Thoracic aorta (tissue), 2 donors: ENCODE measurements around the gene CACNA2D2. TPM values are rescaled to one million over a fixed set of nuclear protein-coding genes. Genes with fewer than 3 reads are reported as not detected.
A peak's percentile ranks its signal among the peaks of the same experiment; 100 is the strongest.

Experiments
- ATAC-seq: fragments of 150-250 bp; one replicate; pipeline ENCODE4 v1.8.0; 2017; ENCODE audit warnings: low read depth; ENCODE audit not compliant: insufficient number of reproducible peaks, low FRiP score
- DNase-seq: peaks from one replicate; pipeline ENCODE4 v3.0.0-alpha.2; 2020; ENCODE audit warnings: low spot score
- H3K27ac ChIP-seq, 2 donors: fragments of 200-600 bp; sonication (generic); 1 replicate in 1 of 2; 2 replicates in 1 of 2; pipeline ENCODE4 v1.5.1; 2016; ENCODE audit warnings: mild to moderate bottlenecking in 2 of 2, moderate library complexity in 2 of 2
- H3K27me3 ChIP-seq: fragments of 200-600 bp; sonication (generic); replicated peaks from 2 replicates; pipeline ENCODE4 v1.6.0; 2016; ENCODE audit warnings: mild to moderate bottlenecking; ENCODE audit not compliant: insufficient read depth
- H3K36me3 ChIP-seq: fragments of 200-600 bp; sonication (generic); one replicate; pipeline ENCODE4 v1.5.1; 2016
- H3K4me1 ChIP-seq, 2 donors: fragments of 200-600 bp; sonication (generic); 1 replicate in 1 of 2; 2 replicates in 1 of 2; pipeline versions ENCODE4 v1.5.1 to v1.6.0; 2016; ENCODE audit warnings: low read depth in 2 of 2, mild to moderate bottlenecking in 1 of 2; ENCODE audit not compliant: control insufficient read depth in 1 of 2
- H3K4me3 ChIP-seq: fragments of 200-600 bp; sonication (generic); 2 replicates; pipeline ENCODE4 v1.5.1; 2016; ENCODE audit warnings: mild to moderate bottlenecking
- H3K9me3 ChIP-seq: fragments of 200-600 bp; sonication (generic); 2 replicates; pipeline ENCODE4 v1.5.1; 2016
- total RNA-seq, 2 donors: library from RNA; depleted of rRNA; stranded (reverse); fragments of >200 nt; gene quantifications; one replicate each; pipeline versions ENCODE4 v1.1.0 to v1.2.3, GENCODE V29; 2016
- TF ChIP-seq, protein P1 (sequence below): fragments of 200-600 bp; sonication (generic); IDR thresholded peaks from one replicate; pipeline ENCODE4 v1.5.1; 2019; ENCODE audit warnings: antibody characterized with exemption

CACNA2D2 gene
- total RNA-seq, 2 donors from 2014 or later = 2.3 to 4.2 TPM

DNA sequence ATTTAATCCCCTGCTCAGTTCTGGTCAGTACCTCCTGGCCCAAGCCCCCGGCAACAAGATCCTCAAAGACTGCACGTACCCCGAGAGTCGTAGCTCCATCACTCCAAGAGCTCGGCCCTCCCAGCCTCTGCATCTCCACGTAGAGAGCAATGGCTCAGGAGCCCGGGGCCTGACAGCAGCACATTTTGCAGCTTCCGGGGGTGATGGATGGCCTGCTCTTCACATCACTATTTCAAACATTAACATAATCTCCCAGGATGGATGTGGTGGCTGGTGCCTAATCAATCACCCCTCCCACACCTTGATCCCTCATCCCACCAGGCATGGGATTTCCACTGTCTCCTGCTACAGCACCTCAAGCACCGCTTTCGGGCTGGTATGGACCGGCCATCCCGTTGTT, 28.1 kb downstream of the CACNA2D2 start:
- Histone ChIP-seq H3K27me3 (no peaks in the 10 kb centered on the region), H3K36me3 (no peaks in the 10 kb centered on the region), H3K4me1 (peaks cover 7 to 25% of the 10 kb centered on the region in 2 donors), H3K9me3 (no peaks in the 10 kb centered on the region), H3K4me3 (no peak overlapping the region), H3K27ac (peak overlapping the region; percentile 78 to 80)
- ATAC-seq (no peak), DNase-seq (no peak)
- TF ChIP-seq, protein P1, sequence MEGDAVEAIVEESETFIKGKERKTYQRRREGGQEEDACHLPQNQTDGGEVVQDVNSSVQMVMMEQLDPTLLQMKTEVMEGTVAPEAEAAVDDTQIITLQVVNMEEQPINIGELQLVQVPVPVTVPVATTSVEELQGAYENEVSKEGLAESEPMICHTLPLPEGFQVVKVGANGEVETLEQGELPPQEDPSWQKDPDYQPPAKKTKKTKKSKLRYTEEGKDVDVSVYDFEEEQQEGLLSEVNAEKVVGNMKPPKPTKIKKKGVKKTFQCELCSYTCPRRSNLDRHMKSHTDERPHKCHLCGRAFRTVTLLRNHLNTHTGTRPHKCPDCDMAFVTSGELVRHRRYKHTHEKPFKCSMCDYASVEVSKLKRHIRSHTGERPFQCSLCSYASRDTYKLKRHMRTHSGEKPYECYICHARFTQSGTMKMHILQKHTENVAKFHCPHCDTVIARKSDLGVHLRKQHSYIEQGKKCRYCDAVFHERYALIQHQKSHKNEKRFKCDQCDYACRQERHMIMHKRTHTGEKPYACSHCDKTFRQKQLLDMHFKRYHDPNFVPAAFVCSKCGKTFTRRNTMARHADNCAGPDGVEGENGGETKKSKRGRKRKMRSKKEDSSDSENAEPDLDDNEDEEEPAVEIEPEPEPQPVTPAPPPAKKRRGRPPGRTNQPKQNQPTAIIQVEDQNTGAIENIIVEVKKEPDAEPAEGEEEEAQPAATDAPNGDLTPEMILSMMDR = no peak

DNA sequence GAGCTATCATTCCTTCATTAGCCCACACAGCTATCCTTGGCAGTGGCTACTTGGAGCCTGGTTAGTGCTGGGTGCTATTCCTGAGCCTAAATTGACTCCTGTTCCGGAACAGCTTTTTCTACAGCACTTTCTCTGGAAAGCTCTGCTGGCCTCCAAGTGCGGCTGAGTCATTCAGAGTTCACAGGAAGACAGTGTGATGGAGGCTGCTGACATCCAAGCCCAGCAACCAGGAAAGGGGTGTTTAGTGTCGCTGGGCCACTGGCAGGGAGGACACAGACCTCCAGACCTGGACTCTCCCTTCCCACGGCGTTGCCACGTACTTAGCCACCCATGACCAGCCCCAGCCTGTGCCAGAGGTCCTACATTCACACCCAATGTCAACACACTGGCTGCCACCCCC, 28.7 kb downstream of the CACNA2D2 start:
- Histone ChIP-seq H3K9me3 (no peaks in the 10 kb centered on the region), H3K36me3 (no peaks in the 10 kb centered on the region), H3K4me1 (peaks cover 7 to 25% of the 10 kb centered on the region in 2 donors), H3K4me3 (no peak overlapping the region), H3K27me3 (no peaks in the 10 kb centered on the region), H3K27ac (peak overlapping the region; percentile 78 to 80)
- ATAC-seq = no peak
- peak; percentile 13 for DNase-seq
- TF ChIP-seq, protein P1 = no peak

DNA sequence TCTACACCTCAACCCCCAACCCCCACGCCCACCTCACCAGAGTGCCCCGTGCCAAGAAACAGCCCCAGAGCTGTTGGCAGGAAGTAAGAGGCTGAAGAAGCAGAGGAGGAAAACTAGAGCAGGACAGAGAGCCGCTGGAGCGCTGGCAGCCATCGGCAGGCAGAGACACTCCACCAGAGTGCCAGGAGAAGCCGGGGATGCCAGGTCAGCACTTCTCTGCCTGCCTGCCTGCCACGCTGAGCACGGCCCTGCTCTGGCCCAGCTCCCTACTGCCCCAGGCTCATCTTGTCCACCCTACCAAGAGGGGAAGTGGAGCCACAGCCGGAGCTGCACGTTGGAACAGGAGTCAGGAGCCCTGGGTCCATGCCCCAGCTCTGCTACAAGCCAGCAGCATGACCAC, 29.7 kb downstream of the CACNA2D2 start:
- peak overlapping the region; percentile 78 to 80 for H3K27ac ChIP-seq
- TF ChIP-seq, protein P1 = no peak

DNA sequence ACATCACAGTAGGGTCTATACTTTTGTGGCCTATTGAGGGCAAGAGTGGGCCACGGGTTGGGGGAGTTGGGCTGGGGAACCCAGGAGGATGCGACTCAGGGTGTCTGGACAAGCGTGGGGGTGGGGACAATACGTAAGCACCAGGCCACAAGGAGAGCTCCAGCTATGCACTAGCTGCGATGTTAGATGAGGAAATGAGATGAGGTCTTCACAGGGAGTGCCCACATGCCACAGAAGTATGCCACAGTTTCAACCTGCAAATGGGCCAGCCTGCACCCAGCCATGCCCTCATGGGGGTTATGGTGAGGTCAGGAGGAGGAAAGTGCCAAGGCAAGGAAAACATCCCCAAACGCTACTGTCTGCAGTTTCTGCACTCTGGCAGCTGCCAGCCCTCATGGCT, 30.5 kb downstream of the CACNA2D2 start:
- Histone ChIP-seq H3K27me3 (no peaks in the 10 kb centered on the region), H3K36me3 (no peaks in the 10 kb centered on the region), H3K9me3 (no peaks in the 10 kb centered on the region), H3K4me3 (no peak overlapping the region), H3K27ac (no peak overlapping the region), H3K4me1 (peaks cover 7 to 25% of the 10 kb centered on the region in 2 donors)
- TF ChIP-seq, protein P1 = no peak
- ATAC-seq (no peak), DNase-seq (no peak)

More for the DNA sequence above, 29.7 kb downstream of the CACNA2D2 start:
- Histone ChIP-seq H3K36me3 (no peaks in the 10 kb centered on the region), H3K4me1 (peaks cover 7 to 25% of the 10 kb centered on the region in 2 donors), H3K27me3 (no peaks in the 10 kb centered on the region), H3K4me3 (no peak overlapping the region), H3K9me3 (no peaks in the 10 kb centered on the region)
- ATAC-seq (no peak), DNase-seq (no peak)

DNA sequence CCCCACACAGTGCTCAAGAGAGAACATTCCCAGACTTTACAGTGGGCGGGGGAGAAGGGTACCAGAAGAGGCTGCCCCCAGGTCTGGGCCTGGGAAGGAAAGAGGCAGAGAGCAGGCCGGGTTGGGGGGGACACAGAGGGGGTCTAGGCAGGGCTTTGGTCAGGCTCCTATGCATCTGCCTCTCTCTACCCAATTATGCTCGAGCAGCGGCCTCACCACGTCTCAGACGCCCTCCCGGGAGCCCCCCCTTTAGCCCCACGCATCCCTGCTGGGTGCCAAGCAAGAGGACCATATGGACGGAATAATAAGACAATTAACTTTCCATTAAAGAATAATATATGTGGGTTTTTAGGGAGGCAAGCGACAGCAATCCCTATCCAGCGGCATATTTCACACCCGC, 32.8 kb downstream of the CACNA2D2 start:
- H3K4me1 ChIP-seq = peaks cover 7 to 25% of the 10 kb centered on the region in 2 donors

More for the DNA sequence above, 32.8 kb downstream of the CACNA2D2 start:
- no peak overlapping the region for H3K27ac ChIP-seq
- no peaks in the 10 kb centered on the region for H3K27me3 ChIP-seq
- H3K36me3 ChIP-seq = no peaks in the 10 kb centered on the region
- H3K9me3 ChIP-seq = no peaks in the 10 kb centered on the region
- TF ChIP-seq, protein P1 = no peak
- no peak overlapping the region for H3K4me3 ChIP-seq
- ATAC-seq = no peak
- no peak for DNase-seq
